HL-60 (cell line): ENCODE results near the gene RNF130.

Experiments used
- CTCF ChIP-seq: IDR thresholded peaks from one replicate; pipeline ENCODE4 v1.5.1; 2011; ENCODE audit warnings: low read length, control low read depth, inconsistent platforms; ENCODE audit not compliant: insufficient read depth
- GABPA ChIP-seq: IDR thresholded peaks from 2 replicates; pipeline ENCODE4 v1.6.1; 2012; ENCODE audit warnings: low read depth
- POLR2AphosphoS5 ChIP-seq: IDR thresholded peaks from 2 replicates; pipeline ENCODE4 v1.6.1; 2012; ENCODE audit warnings: low read depth
- REST ChIP-seq: IDR thresholded peaks from 2 replicates; pipeline ENCODE4 v1.6.1; 2012; ENCODE audit warnings: low read depth; ENCODE audit not compliant: insufficient replicate concordance

GRCh38 chr5:180047667-180048066 lies 23.9 kb downstream of the RNF130 start:
- no peak for TF ChIP-seq CTCF
- TF ChIP-seq POLR2AphosphoS5, result no peak
- TF ChIP-seq GABPA, result no peak
- TF ChIP-seq REST, result no peak
